Tibial nerve (tissue), 4 donors: Measurements from ENCODE around the gene CAMK2B.

Experiments used
- EP300 ChIP-seq, 2 donors: sonication (generic); formaldehyde crosslinking; IDR thresholded peaks; one replicate each; pipeline ENCODE4 v1.6.1; 2017; ENCODE audit warnings: antibody characterized with exemption in 2 of 2, mild to moderate bottlenecking in 1 of 2
- POLR2A ChIP-seq, 2 donors: fragments of 450-650 bp; IDR thresholded peaks; one replicate each; pipeline ENCODE4 v1.6.1; 2017; ENCODE audit warnings: antibody characterized with exemption in 2 of 2, mild to moderate bottlenecking in 2 of 2, moderate library complexity in 2 of 2
- TF ChIP-seq, protein P1 (sequence below), 5 experiments: fragments of 200-600 bp in 3 of 5; fragments of 450-650 bp in 2 of 5; sonication (generic) in 3 of 5; IDR thresholded peaks; one replicate each; pipeline ENCODE4 v1.5.1; 2016 to 2019; ENCODE audit warnings: antibody characterized with exemption in 5 of 5, mild to moderate bottlenecking in 3 of 5, moderate library complexity in 2 of 5

DNA sequence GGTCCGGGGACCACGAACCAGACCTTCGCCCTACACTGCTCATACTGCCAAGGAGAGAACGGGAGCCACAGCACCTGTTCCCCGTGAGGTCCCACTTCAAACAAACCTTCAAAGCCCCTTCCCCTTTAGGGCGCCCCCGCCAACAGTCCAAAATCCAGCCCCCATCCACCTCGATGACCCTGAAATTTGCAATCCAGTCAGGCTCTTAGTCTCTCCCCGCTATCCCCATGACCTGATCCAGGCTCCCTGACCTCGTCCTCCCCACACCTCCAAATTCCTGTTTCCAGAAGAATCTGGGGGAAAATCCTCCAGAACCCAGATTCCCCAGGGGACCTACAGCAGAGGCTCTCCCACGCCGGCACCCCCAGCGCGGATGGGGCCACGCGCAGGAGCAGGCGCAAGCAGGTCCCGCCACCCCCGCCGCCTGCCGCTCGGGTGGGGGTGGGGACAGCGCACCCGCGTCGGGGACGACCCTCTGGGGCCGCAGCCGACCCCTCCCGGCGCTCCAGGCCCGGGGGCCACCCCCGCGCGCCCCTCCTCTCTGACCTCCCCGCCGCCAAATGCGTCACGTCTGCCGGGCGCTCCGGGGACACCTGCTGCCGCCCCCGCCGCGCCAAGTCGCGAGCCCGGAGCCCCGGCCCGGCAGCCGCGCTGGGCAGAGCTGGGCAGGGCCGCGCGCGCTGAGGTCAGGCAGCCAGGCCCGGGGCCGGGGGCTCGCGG is 753 bp downstream of the CAMK2B start:
- TF ChIP-seq, protein P1, sequence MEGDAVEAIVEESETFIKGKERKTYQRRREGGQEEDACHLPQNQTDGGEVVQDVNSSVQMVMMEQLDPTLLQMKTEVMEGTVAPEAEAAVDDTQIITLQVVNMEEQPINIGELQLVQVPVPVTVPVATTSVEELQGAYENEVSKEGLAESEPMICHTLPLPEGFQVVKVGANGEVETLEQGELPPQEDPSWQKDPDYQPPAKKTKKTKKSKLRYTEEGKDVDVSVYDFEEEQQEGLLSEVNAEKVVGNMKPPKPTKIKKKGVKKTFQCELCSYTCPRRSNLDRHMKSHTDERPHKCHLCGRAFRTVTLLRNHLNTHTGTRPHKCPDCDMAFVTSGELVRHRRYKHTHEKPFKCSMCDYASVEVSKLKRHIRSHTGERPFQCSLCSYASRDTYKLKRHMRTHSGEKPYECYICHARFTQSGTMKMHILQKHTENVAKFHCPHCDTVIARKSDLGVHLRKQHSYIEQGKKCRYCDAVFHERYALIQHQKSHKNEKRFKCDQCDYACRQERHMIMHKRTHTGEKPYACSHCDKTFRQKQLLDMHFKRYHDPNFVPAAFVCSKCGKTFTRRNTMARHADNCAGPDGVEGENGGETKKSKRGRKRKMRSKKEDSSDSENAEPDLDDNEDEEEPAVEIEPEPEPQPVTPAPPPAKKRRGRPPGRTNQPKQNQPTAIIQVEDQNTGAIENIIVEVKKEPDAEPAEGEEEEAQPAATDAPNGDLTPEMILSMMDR (IDR thresholded peaks at IDR 0.05): no peak
- no peak for TF ChIP-seq POLR2A (IDR thresholded peaks at IDR 0.05)
- no peak for TF ChIP-seq EP300 (IDR thresholded peaks at IDR 0.05)
